Astrocyte of the spinal cord (primary cell): ENCODE data around the gene BDKRB2.

Experiments used
- DNase-seq: peaks from one replicate; pipeline ENCODE4 v3.0.0; 2011; ENCODE audit warnings: low read depth, low spot score
- H3K4me3 ChIP-seq: 2 replicates; pipeline ENCODE4 v1.5.1; 2011; ENCODE audit warnings: low read depth, mild to moderate bottlenecking, low read length, moderate library complexity
- CTCF ChIP-seq: IDR thresholded peaks from 2 replicates; pipeline ENCODE4 v1.5.1; 2012; ENCODE audit warnings: low read depth, mild to moderate bottlenecking, low read length, inconsistent platforms
- in situ Hi-C: cut with HindIII; loops from 2 replicates; pipeline ENCODE4 v1.10.0; 2017; ENCODE audit warnings: low sequenced_read_pairs

The BDKRB2 gene

GRCh38 chr14:96247031-96247430, 42.4 kb downstream of the BDKRB2 start:
- in situ Hi-C loops, result no loop called here
- no peak overlapping the region for H3K4me3 ChIP-seq
- DNase-seq, result no peak
- TF ChIP-seq CTCF, result no peak

GRCh38 chr14:96249029-96249428, 44.4 kb downstream of the BDKRB2 start:
- peak; percentile 33 for DNase-seq
- TF ChIP-seq CTCF, result no peak
- no peak overlapping the region for H3K4me3 ChIP-seq
- in situ Hi-C loops, result no loop called here

- no peak for TF ChIP-seq CTCF
- H3K4me3 ChIP-seq, result no peak overlapping the region
- no peak for DNase-seq
- in situ Hi-C loops, result no loop called here
Measured at GRCh38 chr14:96250485-96250884, 45.8 kb downstream of the BDKRB2 start.

GRCh38 chr14:96251656-96252155, 47.1 kb downstream of the BDKRB2 start:
- H3K4me3 ChIP-seq, result no peak overlapping the region
- in situ Hi-C loops, result no loop called here
- TF ChIP-seq CTCF, result no peak
- DNase-seq, result no peak

GRCh38 chr14:96252323-96252998, 47.8 kb downstream of the BDKRB2 start:
- no peak for TF ChIP-seq CTCF
- no peak overlapping the region for H3K4me3 ChIP-seq
- in situ Hi-C loops, result no loop called here
- DNase-seq, result no peak

- in situ Hi-C loops, result no loop called here
- TF ChIP-seq CTCF, result no peak
- no peak overlapping the region for H3K4me3 ChIP-seq
- DNase-seq, result peak; percentile 83
Measured at GRCh38 chr14:96252999-96253539, 48.4 kb downstream of the BDKRB2 start.
